ENCODE data around the gene DIP2B.

DIP2B gene

GRCh38 chr12:50579757-50580267, 75.0 kb downstream of the DIP2B start:
- DNase-seq (ENCODE audit: low spot score) = no peak

- DNase-seq (ENCODE audit: low spot score) = no peak
Observed at GRCh38 chr12:50580436-50580835, 75.7 kb downstream of the DIP2B start.

- DNase-seq (ENCODE audit: low spot score) = no peak
Observed at GRCh38 chr12:50581226-50582184, 76.7 kb downstream of the DIP2B start.

GRCh38 chr12:50584135-50584534, 79.3 kb downstream of the DIP2B start:
- no peak for DNase-seq (ENCODE audit: low spot score)

- DNase-seq (ENCODE audit: low spot score) = no peak
Observed at GRCh38 chr12:50589650-50590435, 85.1 kb downstream of the DIP2B start.

- no peak for DNase-seq (ENCODE audit: low spot score)
Observed at GRCh38 chr12:50590869-50591268, 86.1 kb downstream of the DIP2B start.

GRCh38 chr12:50595667-50596066, 90.9 kb downstream of the DIP2B start:
- DNase-seq (ENCODE audit: low spot score) = no peak

- peak; percentile 95 for DNase-seq (ENCODE audit: low spot score)
Observed at GRCh38 chr12:50597200-50598195, 92.7 kb downstream of the DIP2B start.

- peak; percentile 57 for DNase-seq (ENCODE audit: low spot score)
Observed at GRCh38 chr12:50598321-50598862, 93.6 kb downstream of the DIP2B start.

- DNase-seq (ENCODE audit: low spot score) = no peak
Observed at GRCh38 chr12:50599366-50600095, 94.7 kb downstream of the DIP2B start.

GRCh38 chr12:50600364-50600763, 95.6 kb downstream of the DIP2B start:
- no peak for DNase-seq (ENCODE audit: low spot score)

GRCh38 chr12:50603817-50604639, 99.2 kb downstream of the DIP2B start:
- no peak for DNase-seq (ENCODE audit: low spot score)

GRCh38 chr12:50604640-50604920, 99.8 kb downstream of the DIP2B start:
- no peak for DNase-seq (ENCODE audit: low spot score)

- no peak for DNase-seq (ENCODE audit: low spot score)
Observed at GRCh38 chr12:50606675-50607375, 102.0 kb downstream of the DIP2B start.

- no peak for DNase-seq (ENCODE audit: low spot score)
Observed at GRCh38 chr12:50609292-50609874, 104.6 kb downstream of the DIP2B start.

- no peak for DNase-seq (ENCODE audit: low spot score)
Observed at GRCh38 chr12:50610171-50610570, 105.4 kb downstream of the DIP2B start.

GRCh38 chr12:50611021-50611744, 106.4 kb downstream of the DIP2B start:
- DNase-seq (ENCODE audit: low spot score) = no peak

GRCh38 chr12:50612882-50613281, 108.1 kb downstream of the DIP2B start:
- DNase-seq (ENCODE audit: low spot score) = no peak

Measured in COLO829 (cell line).